Keratinocyte (primary cell): Measurements from ENCODE around the gene TTN.

Experiments used
- EZH2 ChIP-seq: IDR thresholded peaks from one replicate; pipeline ENCODE4 v1.6.1; 2012; ENCODE audit warnings: inconsistent platforms, mild to moderate bottlenecking, low read length, moderate library complexity
- TF ChIP-seq, protein P1 (sequence below), 3 experiments: IDR thresholded peaks in 1 of 3; conservative IDR thresholded peaks in 1 of 3; optimal IDR thresholded peaks in 1 of 3; 2 replicates in 2 of 3; 3 replicates in 1 of 3; pipeline versions ENCODE3 to v1.5.1; 2011; ENCODE audit warnings: low read length in 3 of 3, mild to moderate bottlenecking in 3 of 3, moderate library complexity in 2 of 3, control low read depth in 1 of 3, inconsistent platforms in 1 of 3; ENCODE audit not compliant: insufficient read depth in 2 of 3; ENCODE audit errors: extremely low read depth in 1 of 3

DNA sequence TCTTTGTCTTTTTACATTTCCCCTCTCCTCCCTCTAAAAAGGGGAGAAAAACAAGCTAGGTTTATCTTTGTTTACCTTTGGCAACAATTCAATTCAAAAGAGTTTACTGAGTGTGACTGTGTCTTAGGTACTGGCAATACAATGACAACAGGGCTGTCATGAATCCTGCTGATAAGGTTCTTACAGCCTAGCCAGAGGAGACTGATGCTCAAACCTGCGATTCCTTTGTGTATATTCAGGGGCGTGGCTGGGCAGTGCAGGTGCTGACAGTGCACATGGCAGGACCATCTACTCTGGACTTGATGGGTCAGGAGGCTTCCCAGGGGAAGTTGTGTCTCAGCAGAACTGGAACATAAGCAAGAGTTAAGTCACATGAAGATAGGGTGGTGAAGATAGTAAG is 23.2 kb upstream of the TTN start:
- TF ChIP-seq, protein P1, sequence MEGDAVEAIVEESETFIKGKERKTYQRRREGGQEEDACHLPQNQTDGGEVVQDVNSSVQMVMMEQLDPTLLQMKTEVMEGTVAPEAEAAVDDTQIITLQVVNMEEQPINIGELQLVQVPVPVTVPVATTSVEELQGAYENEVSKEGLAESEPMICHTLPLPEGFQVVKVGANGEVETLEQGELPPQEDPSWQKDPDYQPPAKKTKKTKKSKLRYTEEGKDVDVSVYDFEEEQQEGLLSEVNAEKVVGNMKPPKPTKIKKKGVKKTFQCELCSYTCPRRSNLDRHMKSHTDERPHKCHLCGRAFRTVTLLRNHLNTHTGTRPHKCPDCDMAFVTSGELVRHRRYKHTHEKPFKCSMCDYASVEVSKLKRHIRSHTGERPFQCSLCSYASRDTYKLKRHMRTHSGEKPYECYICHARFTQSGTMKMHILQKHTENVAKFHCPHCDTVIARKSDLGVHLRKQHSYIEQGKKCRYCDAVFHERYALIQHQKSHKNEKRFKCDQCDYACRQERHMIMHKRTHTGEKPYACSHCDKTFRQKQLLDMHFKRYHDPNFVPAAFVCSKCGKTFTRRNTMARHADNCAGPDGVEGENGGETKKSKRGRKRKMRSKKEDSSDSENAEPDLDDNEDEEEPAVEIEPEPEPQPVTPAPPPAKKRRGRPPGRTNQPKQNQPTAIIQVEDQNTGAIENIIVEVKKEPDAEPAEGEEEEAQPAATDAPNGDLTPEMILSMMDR (optimal IDR thresholded peaks at IDR 0.05 in 1 of 3, IDR thresholded peaks at IDR 0.05 in 1 of 3, conservative IDR thresholded peaks at IDR 0.05 in 1 of 3; ENCODE audit: extremely low read depth in 1 of 3, insufficient read depth in 2 of 3, low read length in 3 of 3) = no peak
- TF ChIP-seq EZH2 = no peak
